Measurements from ENCODE around the gene APBA2.

APBA2 gene

DNA sequence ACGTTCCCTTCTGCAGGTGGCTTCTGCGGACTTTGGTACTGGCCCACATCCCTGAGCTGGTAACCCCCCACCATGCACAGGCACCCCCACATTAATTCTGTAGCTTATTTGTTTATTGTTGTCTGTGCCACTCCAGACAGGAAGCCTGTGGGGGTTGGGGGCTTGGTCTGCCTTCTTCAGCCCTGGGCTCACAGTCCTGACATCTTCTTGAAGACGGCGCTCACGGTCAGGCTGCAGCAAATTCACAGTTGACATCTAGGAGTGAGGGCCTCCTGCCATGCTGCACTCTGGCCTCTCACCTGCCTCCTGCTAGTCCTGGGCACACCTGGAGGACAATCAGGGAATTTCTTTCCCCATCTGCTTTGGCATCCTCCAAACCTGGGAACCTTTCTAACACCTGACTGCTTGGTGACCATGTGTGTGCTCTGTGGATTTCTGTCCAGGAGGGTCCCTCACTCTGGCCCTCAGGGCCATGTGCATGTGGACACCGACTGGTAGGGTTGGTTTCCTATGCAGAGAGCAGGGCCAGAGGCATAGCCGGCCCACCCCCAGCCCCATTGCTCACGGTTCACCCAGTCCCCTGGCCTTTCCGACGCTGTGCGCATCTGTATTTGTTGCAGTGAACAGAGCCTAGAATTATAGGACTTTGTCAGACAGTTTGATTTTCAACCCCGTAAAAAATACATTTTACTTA, 68.8 kb downstream of the APBA2 start:
- H3K9me3 ChIP-seq (ENCODE audit: insufficient read depth, low read length), result no peaks in the 10 kb centered on the region
- H4K20me1 ChIP-seq (ENCODE audit: insufficient read depth, low read length), result no peaks in the 10 kb centered on the region
- H3K27ac ChIP-seq (ENCODE audit: low read length), result peak overlapping the region; percentile 7; the same call in 1 of the 2 replicates
- H3K27me3 ChIP-seq (ENCODE audit: low read depth, low read length), result no peaks in the 10 kb centered on the region
- H3K36me3 ChIP-seq (replicated peaks; ENCODE audit: low read depth, low read length), result no peaks in the 10 kb centered on the region
- no peak for TF ChIP-seq EZH2phosphoT487 (IDR thresholded peaks at IDR 0.05; ENCODE audit: low read depth)
- TF ChIP-seq, protein P1, sequence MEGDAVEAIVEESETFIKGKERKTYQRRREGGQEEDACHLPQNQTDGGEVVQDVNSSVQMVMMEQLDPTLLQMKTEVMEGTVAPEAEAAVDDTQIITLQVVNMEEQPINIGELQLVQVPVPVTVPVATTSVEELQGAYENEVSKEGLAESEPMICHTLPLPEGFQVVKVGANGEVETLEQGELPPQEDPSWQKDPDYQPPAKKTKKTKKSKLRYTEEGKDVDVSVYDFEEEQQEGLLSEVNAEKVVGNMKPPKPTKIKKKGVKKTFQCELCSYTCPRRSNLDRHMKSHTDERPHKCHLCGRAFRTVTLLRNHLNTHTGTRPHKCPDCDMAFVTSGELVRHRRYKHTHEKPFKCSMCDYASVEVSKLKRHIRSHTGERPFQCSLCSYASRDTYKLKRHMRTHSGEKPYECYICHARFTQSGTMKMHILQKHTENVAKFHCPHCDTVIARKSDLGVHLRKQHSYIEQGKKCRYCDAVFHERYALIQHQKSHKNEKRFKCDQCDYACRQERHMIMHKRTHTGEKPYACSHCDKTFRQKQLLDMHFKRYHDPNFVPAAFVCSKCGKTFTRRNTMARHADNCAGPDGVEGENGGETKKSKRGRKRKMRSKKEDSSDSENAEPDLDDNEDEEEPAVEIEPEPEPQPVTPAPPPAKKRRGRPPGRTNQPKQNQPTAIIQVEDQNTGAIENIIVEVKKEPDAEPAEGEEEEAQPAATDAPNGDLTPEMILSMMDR (IDR thresholded peaks at IDR 0.05; ENCODE audit: low read depth, low read length), result no peak
- H3K4me2 ChIP-seq (ENCODE audit: low read length), result peak overlapping the region; percentile 58
- H3K79me2 ChIP-seq (ENCODE audit: low read length), result no peaks in the 10 kb centered on the region
- H3K4me3 ChIP-seq (ENCODE audit: low read length), result peak overlapping the region; percentile 23; the same call in 1 of the 2 replicates
- no peak overlapping the region; the same call in 1 of the 2 replicates for H3K9ac ChIP-seq (ENCODE audit: low read length)
- H2AFZ ChIP-seq (ENCODE audit: low read depth, low read length), result no peak overlapping the region
- H3K4me1 ChIP-seq (ENCODE audit: low read length), result peaks cover 23% of the 10 kb centered on the region

- Histone ChIP-seq H3K36me3 (replicated peaks; ENCODE audit: low read depth, low read length) (no peaks in the 10 kb centered on the region), H3K27ac (ENCODE audit: low read length) (peak overlapping the region; percentile 7; the same call in 1 of the 2 replicates), H3K4me3 (ENCODE audit: low read length) (peak overlapping the region; percentile 23; the same call in 1 of the 2 replicates), H3K9ac (ENCODE audit: low read length) (peak overlapping the region; percentile 13; the same call in 1 of the 2 replicates), H3K79me2 (ENCODE audit: low read length) (no peaks in the 10 kb centered on the region), H2AFZ (ENCODE audit: low read depth, low read length) (no peak overlapping the region; the same call in 1 of the 2 replicates), H3K27me3 (ENCODE audit: low read depth, low read length) (no peaks in the 10 kb centered on the region), H3K4me2 (ENCODE audit: low read length) (peak overlapping the region; percentile 58), H3K4me1 (ENCODE audit: low read length) (peaks cover 23% of the 10 kb centered on the region), H4K20me1 (ENCODE audit: insufficient read depth, low read length) (no peaks in the 10 kb centered on the region), H3K9me3 (ENCODE audit: insufficient read depth, low read length) (no peaks in the 10 kb centered on the region)
- TF ChIP-seq EZH2phosphoT487 (IDR thresholded peaks at IDR 0.05; ENCODE audit: low read depth), result no peak
- TF ChIP-seq, protein P1 (IDR thresholded peaks at IDR 0.05; ENCODE audit: low read depth, low read length), result no peak
Measured at GRCh38 chr15:28955160-28955992, 69.6 kb downstream of the APBA2 start.

DNA sequence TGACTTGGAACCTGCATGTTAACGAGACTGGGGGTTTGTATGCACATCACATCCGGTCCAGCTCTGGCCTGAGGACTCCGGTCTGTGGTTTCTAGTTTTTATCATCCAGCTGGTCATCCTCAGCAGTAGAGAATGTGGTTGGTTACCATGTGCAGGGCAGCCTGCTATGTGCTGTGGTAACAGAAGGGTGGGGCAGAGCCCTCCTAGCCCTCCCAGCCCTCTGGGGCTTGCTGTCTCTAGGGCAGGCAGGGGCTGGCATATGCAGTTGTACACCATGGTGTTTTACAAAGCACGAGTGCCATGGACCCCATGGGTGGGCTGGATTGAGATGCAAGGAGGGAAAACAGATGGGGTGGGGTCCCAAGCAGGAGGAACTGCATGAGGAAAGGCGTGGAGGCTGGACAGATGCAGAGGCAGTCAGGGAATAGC, 70.2 kb downstream of the APBA2 start:
- Histone ChIP-seq H4K20me1 (ENCODE audit: insufficient read depth, low read length) (no peaks in the 10 kb centered on the region), H3K4me2 (ENCODE audit: low read length) (no peak overlapping the region), H3K27me3 (ENCODE audit: low read depth, low read length) (no peaks in the 10 kb centered on the region), H3K79me2 (ENCODE audit: low read length) (no peaks in the 10 kb centered on the region), H3K9ac (ENCODE audit: low read length) (no peak overlapping the region), H3K9me3 (ENCODE audit: insufficient read depth, low read length) (no peaks in the 10 kb centered on the region), H3K36me3 (replicated peaks; ENCODE audit: low read depth, low read length) (no peaks in the 10 kb centered on the region), H3K4me3 (ENCODE audit: low read length) (no peak overlapping the region), H3K27ac (ENCODE audit: low read length) (no peak overlapping the region), H2AFZ (ENCODE audit: low read depth, low read length) (no peak overlapping the region), H3K4me1 (ENCODE audit: low read length) (peaks cover 25% of the 10 kb centered on the region)
- no peak for TF ChIP-seq EZH2phosphoT487 (IDR thresholded peaks at IDR 0.05; ENCODE audit: low read depth)
- TF ChIP-seq, protein P1 (IDR thresholded peaks at IDR 0.05; ENCODE audit: low read depth, low read length), result no peak

DNA sequence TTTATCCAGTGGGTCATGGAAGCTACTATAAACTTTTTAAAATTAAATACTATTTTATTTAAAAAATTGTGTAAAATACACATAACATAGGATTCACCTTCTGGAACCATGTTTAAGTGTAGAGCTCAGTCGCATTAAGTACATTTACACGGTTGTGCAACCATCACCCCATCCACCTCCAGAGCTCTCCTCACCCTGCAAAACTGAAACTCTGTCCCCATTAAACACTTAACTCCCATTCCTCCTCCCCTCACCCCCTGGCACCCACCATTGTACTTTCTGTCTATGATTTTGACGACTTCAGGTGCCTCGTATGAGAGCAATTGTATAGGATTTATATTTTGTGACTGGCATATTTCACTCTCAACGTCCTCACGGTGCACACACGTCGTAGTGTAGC, 70.7 kb downstream of the APBA2 start:
- TF ChIP-seq, protein P1 (IDR thresholded peaks at IDR 0.05; ENCODE audit: low read depth, low read length), result no peak
- no peak for TF ChIP-seq EZH2phosphoT487 (IDR thresholded peaks at IDR 0.05; ENCODE audit: low read depth)
- no peak overlapping the region for H3K4me3 ChIP-seq (ENCODE audit: low read length)
- peaks cover 28% of the 10 kb centered on the region for H3K4me1 ChIP-seq (ENCODE audit: low read length)
- H3K36me3 ChIP-seq (replicated peaks; ENCODE audit: low read depth, low read length), result no peaks in the 10 kb centered on the region
- H4K20me1 ChIP-seq (ENCODE audit: insufficient read depth, low read length), result no peaks in the 10 kb centered on the region
- H3K79me2 ChIP-seq (ENCODE audit: low read length), result no peaks in the 10 kb centered on the region
- H3K27me3 ChIP-seq (ENCODE audit: low read depth, low read length), result no peaks in the 10 kb centered on the region
- H3K4me2 ChIP-seq (ENCODE audit: low read length), result no peak overlapping the region
- no peaks in the 10 kb centered on the region for H3K9me3 ChIP-seq (ENCODE audit: insufficient read depth, low read length)
- H3K27ac ChIP-seq (ENCODE audit: low read length), result no peak overlapping the region
- H3K9ac ChIP-seq (ENCODE audit: low read length), result no peak overlapping the region
- H2AFZ ChIP-seq (ENCODE audit: low read depth, low read length), result no peak overlapping the region
